Subcutaneous adipose tissue (tissue), 4 donors: ENCODE measurements around the gene OR13A1. TPM values are rescaled to one million over a fixed set of nuclear protein-coding genes. Genes with fewer than 3 reads are reported as not detected.

ENCODE experiments used
- total RNA-seq, 4 donors: library from RNA; depleted of rRNA; stranded (reverse); fragments of >200 nt; gene quantifications; one replicate each; pipeline ENCODE4 v1.1.0, GENCODE V29; 2016
- TF ChIP-seq, protein P1 (sequence below): fragments of 450-650 bp; IDR thresholded peaks from one replicate; pipeline ENCODE4 v1.5.1; 2016; ENCODE audit warnings: low read depth, mild to moderate bottlenecking, control low read depth, antibody characterized with exemption, moderate library complexity

OR13A1 gene
- total RNA-seq, 4 donors from 2014 or later = not detected

DNA sequence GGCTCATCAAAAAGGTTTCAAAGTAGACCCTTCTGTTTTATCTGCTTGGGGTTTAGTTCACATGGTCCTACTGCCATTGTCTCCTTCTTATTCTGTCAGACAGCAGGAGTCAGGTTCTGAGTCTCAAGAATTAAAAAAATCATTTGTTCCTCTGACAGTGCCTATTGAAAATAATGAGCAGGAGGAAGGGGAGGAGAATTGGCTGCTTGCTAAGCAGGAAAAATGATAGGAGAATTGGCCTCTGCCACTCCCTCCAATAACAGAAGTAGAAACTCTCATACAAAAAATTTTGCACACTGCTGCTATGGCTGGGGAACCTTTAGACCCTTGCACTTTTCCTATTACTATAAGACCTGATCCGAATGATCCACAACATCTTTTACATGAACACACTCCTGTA is 35.7 kb downstream of the OR13A1 start:
- TF ChIP-seq, protein P1, sequence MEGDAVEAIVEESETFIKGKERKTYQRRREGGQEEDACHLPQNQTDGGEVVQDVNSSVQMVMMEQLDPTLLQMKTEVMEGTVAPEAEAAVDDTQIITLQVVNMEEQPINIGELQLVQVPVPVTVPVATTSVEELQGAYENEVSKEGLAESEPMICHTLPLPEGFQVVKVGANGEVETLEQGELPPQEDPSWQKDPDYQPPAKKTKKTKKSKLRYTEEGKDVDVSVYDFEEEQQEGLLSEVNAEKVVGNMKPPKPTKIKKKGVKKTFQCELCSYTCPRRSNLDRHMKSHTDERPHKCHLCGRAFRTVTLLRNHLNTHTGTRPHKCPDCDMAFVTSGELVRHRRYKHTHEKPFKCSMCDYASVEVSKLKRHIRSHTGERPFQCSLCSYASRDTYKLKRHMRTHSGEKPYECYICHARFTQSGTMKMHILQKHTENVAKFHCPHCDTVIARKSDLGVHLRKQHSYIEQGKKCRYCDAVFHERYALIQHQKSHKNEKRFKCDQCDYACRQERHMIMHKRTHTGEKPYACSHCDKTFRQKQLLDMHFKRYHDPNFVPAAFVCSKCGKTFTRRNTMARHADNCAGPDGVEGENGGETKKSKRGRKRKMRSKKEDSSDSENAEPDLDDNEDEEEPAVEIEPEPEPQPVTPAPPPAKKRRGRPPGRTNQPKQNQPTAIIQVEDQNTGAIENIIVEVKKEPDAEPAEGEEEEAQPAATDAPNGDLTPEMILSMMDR = no peak

DNA sequence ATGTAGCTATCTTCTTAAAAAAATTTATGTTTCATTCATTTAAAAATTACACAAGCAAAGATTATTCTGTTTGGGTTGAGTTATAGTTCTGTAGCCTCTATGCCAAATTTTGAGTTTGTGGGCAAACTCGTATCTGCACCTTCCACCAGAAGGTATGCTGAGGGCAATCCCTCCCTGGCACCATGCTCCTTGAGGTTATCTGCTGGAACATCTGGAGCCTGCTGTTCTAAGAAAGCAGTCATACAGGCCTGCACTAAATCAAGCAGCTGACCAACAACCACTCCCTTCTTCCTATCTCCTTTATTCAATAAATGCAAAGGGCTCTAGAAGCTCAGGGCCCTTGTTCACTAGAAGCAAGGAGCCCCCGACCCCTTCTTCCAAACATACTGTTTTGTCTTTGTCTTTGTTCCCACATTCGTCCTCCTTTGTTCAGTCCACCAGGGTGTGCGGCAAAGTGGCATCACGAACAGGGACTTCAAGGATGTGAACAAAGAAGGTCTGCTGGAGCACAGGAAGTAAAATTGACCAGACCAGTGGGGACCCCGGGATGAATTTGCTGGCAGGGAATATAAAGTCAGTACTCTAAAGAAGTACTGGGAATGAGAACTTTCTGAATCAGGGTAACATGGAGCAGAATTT is 36.4 kb downstream of the OR13A1 start:
- TF ChIP-seq, protein P1 = no peak

DNA sequence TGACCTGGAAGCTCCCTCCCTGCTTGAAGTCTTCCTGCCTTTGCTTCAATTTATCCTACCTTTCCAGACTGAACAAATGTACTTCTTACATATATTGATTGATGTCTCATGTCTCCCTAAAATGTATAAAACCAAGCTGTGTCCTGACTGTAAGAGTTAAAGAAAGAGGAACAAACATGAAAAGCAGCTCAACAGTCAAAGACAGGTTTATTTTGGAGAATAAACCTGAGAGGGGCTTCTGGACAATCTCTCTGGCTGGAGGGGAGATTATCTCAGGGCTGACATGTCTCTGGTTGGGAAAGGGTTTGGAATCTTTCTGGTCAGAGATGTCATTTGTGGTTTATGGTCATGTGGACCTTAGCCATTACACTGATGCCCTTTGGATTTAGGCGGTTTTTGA is 41.0 kb downstream of the OR13A1 start:
- TF ChIP-seq, protein P1 = no peak

DNA sequence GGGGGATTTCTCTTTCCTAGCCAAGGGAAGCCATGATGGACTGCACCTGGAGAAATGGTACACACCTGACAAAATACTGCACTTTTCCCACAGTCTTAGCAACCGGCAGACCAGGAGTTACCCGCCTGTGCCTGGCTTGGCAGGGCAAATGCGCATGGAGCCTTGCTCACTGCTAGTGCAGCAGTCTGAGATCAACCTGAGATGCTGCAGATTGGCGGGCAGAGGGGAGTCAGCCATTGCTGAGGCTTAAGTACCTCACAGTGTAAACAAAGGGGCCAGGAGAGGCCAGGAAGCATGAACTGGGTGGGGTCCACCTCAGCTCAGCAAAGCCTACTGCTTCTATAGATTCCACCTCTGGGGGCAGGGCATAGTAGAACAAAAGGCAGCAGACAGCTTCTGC is 49.4 kb downstream of the OR13A1 start:
- TF ChIP-seq, protein P1 = no peak

- TF ChIP-seq, protein P1 = no peak
Observed at GRCh38 chr10:45261946-45262345, 53.5 kb downstream of the OR13A1 start.

GRCh38 chr10:45261243-45261775 is 54.1 kb downstream of the OR13A1 start:
- TF ChIP-seq, protein P1 = no peak

GRCh38 chr10:45257600-45257999 is 57.8 kb downstream of the OR13A1 start:
- TF ChIP-seq, protein P1 = no peak
